SK-N-DZ (cell line): ENCODE measurements around the gene TEC.

Experiments
- DNase-seq: peaks from one replicate; pipeline ENCODE4 v3.0.0-alpha.2; 2015; ENCODE audit warnings: low spot score

The TEC gene

GRCh38 chr4:48127231-48127630 lies 142.4 kb downstream of the TEC start:
- DNase-seq = no peak

GRCh38 chr4:48126621-48127020 lies 143.0 kb downstream of the TEC start:
- DNase-seq = no peak

DNA sequence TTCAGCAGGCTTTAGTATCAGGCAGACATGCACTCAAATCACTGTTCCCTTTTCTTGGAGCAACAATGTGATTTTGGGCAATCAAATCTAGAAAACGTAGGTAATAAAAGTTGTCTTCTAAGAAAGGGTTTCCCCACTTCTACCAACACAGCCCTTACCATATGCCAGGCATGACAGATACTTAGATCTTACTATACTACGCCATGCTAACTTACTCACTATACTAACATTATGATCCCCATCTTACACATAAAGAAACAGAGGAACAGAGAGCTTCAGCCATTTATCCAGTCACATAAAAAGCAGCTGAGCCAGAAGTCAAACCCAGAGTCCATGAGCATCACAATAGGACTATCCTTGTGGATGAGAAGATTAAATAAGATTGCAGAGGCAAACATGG lies 144.8 kb downstream of the TEC start:
- DNase-seq = no peak

DNA sequence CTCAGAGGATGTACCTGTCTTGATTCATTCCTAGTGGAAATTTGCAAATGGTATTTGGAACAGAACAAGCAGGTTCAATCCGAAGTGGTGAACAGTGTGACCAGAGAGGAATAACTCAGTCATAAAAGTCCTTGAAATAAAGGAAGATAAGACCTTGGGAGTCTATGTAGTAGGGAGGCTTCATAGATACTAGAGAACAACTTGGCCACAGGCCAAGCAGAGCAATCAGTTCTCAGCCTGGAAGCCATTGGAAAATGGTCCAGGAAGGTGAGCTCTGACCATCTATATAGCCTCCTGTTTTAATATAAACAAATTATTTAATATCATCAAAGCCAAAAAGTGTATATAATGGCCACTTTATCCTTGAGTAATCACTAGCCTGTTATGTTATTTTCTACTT lies 146.9 kb downstream of the TEC start:
- DNase-seq = no peak

DNA sequence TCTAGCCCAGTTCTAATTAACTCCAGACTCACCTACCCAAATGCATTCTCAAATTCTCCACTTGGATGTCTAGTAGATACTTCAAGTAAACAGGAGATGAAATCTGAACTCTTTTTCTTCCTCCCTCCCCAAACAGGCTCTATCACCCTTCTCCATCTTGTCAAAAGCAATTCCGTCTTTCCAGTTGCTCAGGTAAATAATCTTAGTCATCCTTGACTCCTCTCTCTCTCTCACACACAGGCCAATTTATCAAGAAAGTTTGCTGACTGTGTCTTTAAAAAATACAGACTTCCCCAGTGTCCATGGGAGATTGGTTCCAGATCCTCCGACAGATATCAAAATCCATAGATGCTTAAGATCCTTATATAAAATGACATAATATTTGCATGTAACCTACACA lies 148.5 kb downstream of the TEC start:
- no peak for DNase-seq

- no peak for DNase-seq
These were observed 149.5 kb downstream of the TEC start for GRCh38 chr4:48120132-48120531.

- no peak for DNase-seq
These were observed 150.0 kb downstream of the TEC start for GRCh38 chr4:48119646-48120045.

DNA sequence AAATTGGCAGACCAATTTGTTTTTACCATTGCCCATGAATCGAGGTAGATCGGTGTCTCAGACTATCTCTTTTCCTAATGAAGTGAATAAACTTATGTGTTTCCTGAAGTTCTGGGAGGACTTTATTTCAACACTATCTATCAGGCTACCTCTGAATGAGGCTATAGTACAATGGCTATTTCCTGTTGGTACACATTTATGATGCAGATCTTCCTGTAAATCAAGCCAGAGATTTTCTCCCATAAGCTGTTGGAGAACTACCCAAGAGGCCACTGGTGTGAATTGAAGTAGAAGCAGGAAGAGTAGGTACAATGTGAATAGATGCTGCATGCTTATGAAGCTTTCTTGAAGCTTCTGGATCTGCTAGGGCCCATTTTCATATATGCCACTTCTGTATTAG lies 151.6 kb downstream of the TEC start:
- DNase-seq = no peak

DNA sequence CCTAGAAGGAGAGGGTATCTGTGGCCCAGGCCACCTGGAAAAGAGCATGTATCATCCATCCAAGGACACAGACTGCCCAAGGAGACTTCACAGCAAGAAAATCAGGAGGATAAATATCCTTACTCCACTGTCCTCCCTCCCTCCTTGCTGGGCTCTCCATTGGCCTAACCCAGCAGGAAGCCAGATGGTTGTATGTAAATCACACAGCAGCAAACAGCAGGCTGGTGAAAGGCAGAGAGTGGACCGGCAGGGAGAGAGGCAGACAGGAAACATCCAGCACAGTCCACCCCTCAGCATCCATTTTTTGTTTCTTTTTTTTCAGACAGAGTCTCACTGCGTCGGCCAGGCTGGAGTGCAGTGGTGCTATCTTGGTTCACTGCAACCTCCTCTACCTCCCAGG lies 153.1 kb downstream of the TEC start:
- DNase-seq = no peak

- DNase-seq = no peak
These were observed 155.2 kb downstream of the TEC start for GRCh38 chr4:48114412-48114811.

DNA sequence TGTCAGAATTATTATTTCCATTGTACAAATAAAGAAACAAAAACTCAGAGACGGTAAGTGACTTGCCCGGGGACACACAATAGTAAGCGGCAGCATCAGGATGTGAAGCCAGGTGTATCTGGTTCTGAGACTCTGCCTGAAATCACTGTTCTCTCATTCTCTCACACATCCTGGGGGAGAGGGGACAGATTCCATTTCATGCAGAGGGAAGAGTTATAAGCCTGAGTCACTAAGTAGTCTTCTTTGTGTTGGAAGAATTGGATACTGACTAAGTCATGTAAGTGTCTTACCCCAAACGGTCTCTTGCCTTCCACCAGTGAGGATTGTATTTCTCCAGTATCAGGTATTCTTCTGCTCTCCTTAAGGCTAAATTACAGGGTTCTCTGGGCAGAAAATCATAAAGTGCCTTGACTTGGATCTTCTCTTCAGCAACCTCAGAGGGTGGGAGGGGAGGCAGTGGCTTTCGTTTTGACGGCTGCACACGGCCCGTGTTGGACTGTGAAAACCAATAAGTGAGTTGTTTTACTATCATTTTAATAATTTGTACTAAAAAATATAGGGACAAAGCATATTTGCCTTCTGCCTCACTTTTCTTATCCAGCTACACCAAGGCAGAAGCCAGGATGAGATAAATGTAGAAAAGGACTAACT lies 157.5 kb downstream of the TEC start:
- DNase-seq = no peak

- DNase-seq = no peak
These were observed 159.1 kb downstream of the TEC start for GRCh38 chr4:48110452-48110978.

DNA sequence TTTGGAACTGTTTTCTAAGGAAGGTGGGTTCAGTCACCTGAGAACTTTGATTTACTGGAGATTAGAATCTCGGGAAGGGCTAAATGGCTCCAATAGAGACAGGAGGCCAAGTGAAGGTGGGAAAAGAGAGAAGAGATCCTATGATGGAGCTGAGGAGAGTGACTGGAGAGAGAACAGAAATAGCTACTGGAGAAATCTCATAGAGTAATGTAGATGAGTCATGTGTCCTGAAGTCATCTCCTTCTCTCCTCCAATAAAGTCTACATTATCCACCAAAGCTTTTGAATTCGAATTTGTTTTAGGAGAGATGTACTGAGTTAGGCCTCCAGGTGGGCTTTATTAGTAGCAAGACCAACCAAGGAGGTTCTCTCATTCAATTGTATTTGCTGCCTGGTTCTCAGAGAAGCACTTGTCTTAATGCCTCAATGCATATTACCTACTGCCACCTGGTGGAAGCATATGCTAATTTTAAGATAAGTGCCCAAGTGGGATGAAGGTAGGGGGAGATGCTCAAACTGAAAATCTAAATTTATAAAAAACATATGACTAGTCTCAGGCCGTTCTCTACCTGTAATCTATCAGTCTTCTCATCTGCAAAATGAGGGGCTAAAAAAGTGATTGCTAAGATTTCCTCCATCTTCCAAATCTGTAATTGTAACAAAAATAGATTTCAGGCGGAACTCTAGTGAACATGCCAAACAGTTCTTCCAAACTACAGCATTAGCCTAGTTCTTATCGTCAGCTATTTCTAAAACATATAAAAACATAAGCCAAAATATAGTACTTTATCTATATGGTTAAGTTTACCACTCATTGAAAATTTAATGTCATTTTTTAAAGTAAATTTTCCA lies 160.0 kb downstream of the TEC start:
- DNase-seq = peak; percentile 31

GRCh38 chr4:48108309-48109073 lies 161.1 kb downstream of the TEC start:
- no peak for DNase-seq

- no peak for DNase-seq
These were observed 164.4 kb downstream of the TEC start for GRCh38 chr4:48105230-48105629.

- no peak for DNase-seq
These were observed 166.0 kb downstream of the TEC start for GRCh38 chr4:48103483-48104139.

DNA sequence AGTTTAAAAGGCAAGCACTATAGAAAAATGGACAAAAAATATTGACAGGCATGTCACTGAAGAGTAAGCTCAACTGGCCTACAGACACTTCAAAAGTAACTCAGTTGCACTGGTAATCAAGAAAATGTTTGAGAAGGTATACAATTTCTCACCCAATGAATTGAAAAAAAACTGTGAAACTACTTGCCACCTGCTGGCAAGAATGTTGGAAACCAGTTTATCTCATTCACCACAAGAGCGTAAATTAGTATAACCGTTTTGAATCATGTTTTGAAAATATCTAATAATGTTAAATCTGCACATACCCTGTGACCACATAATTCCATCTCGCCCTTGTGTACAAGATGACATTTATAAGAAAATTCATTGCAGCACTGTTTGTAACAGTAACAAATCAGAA lies 167.3 kb downstream of the TEC start:
- DNase-seq = no peak

DNA sequence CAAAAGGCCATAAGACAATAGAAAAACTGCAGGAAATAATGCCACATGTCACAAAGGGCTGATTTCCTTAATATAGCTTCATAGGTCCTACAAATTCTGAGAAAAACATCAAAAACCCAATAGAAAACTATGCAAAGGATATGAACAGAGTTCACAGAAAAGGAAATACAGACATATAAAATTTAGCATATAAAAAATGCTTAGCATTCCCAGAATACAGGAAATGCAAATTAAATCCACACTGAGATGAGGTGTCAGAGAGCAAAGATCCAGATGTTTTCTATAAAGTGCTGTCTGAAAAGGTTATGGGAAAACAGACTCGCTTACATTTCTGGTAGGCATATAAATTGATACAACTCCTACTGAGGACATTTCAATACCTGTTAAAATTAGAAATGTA lies 169.4 kb downstream of the TEC start:
- DNase-seq = no peak

- DNase-seq = no peak
These were observed 174.2 kb downstream of the TEC start for GRCh38 chr4:48095441-48095840.

- DNase-seq = no peak
These were observed 175.6 kb downstream of the TEC start for GRCh38 chr4:48093991-48094416.

GRCh38 chr4:48090621-48091020 lies 179.0 kb downstream of the TEC start:
- peak; percentile 2 for DNase-seq
